Osteoblast (primary cell): Measurements from ENCODE around the gene TMEM106C. TPM values are rescaled to one million over a fixed set of nuclear protein-coding genes. Genes with fewer than 3 reads are reported as not detected.

Experiments
- DNase-seq: peaks from one replicate; pipeline ENCODE4 v3.0.0; 2011; ENCODE audit warnings: low spot score, mixed read lengths; ENCODE audit not compliant: insufficient read length; ENCODE audit errors: missing footprints
- H2AFZ ChIP-seq: 2 replicates; pipeline ENCODE4 v1.6.0; 2011; ENCODE audit warnings: mild to moderate bottlenecking, low read length
- H3K27ac ChIP-seq: 2 replicates; pipeline ENCODE4 v1.5.1; 2011; ENCODE audit warnings: mild to moderate bottlenecking, low read depth, low read length, moderate library complexity
- H3K27me3 ChIP-seq: 2 replicates; pipeline ENCODE4 v1.6.0; 2012; ENCODE audit warnings: mild to moderate bottlenecking, control low read depth, inconsistent platforms, low read length, moderate library complexity; ENCODE audit not compliant: insufficient read depth
- H3K36me3 ChIP-seq: 2 replicates; pipeline ENCODE4 v1.5.1; 2011; ENCODE audit warnings: mild to moderate bottlenecking, low read length, control low read depth, moderate library complexity; ENCODE audit not compliant: insufficient read depth
- H3K4me1 ChIP-seq: 2 replicates; pipeline ENCODE4 v1.5.1; 2011; ENCODE audit warnings: mild to moderate bottlenecking, low read length, control low read depth, moderate library complexity; ENCODE audit not compliant: insufficient read depth
- H3K4me2 ChIP-seq: 2 replicates; pipeline ENCODE4 v1.6.0; 2011; ENCODE audit warnings: mild to moderate bottlenecking, low read length; ENCODE audit not compliant: insufficient read depth
- H3K4me3 ChIP-seq: fragments of 200-600 bp; sonication (generic); 3 replicates; pipeline ENCODE4 v1.5.1; 2012; ENCODE audit warnings: mild to moderate bottlenecking, low read length, inconsistent platforms; ENCODE audit not compliant: insufficient read depth
- H3K79me2 ChIP-seq: 2 replicates; pipeline ENCODE4 v1.6.0; 2012; ENCODE audit warnings: mild to moderate bottlenecking, low read length, control low read depth, inconsistent platforms; ENCODE audit not compliant: insufficient read depth
- H3K9me3 ChIP-seq: 2 replicates; pipeline ENCODE4 v1.5.1; 2011; ENCODE audit warnings: low read depth, low read length, control low read depth
- H4K20me1 ChIP-seq: 2 replicates; pipeline ENCODE4 v1.6.0; 2012; ENCODE audit warnings: mild to moderate bottlenecking, low read length, control low read depth; ENCODE audit not compliant: insufficient read depth
- total RNA-seq: library from RNA; depleted of rRNA; stranded (reverse); fragments of >200 nt; gene quantifications from 2 replicates; pipeline ENCODE4 v1.2.3, GENCODE V29; 2012
- TF ChIP-seq, protein P1 (sequence below): IDR thresholded peaks from 2 replicates; pipeline ENCODE4 v1.5.1; 2011; ENCODE audit warnings: mild to moderate bottlenecking, low read depth, low read length, moderate library complexity; ENCODE audit errors: extremely low read depth

The TMEM106C gene
- total RNA-seq, 1 donor, result 57.5 TPM

DNA sequence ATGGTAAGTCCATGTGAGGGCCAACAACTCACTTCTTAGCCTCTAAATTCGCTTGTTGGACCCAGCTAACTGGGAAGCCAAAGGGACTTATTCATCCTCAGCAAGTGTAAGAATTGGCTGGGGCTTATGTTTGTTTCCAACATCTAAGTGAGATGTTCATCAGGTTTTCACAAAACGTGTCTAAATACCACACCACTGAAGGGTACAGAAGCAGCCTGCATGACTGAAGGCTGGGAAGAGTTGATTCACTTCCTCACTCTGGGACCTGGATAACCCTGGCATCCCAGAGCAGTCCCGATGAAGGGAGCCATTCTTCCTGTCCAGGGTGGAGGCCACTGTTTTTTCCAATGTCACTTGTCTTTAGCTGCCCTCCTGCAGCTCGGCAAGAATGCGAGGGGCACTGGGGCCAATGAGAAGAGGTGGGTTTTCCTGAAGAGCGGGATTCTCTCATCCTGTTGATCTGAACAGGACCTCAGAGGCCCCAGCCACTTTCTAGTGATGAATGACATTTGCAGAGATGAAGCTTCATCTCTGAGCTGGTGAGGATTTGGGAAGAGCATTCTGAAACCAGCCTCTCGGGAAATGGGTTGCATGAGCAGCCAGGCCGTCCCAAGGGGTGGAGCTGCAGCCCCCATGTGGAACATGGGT, 53.1 kb downstream of the TMEM106C start:
- Histone ChIP-seq H4K20me1 (no peaks in the 10 kb centered on the region), H3K9me3 (no peaks in the 10 kb centered on the region), H2AFZ (no peak overlapping the region), H3K4me3 (no peak overlapping the region), H3K27ac (no peak overlapping the region), H3K79me2 (no peaks in the 10 kb centered on the region), H3K36me3 (no peaks in the 10 kb centered on the region), H3K27me3 (peaks cover 81% of the 10 kb centered on the region), H3K4me1 (no peaks in the 10 kb centered on the region), H3K4me2 (no peak overlapping the region)
- TF ChIP-seq, protein P1, sequence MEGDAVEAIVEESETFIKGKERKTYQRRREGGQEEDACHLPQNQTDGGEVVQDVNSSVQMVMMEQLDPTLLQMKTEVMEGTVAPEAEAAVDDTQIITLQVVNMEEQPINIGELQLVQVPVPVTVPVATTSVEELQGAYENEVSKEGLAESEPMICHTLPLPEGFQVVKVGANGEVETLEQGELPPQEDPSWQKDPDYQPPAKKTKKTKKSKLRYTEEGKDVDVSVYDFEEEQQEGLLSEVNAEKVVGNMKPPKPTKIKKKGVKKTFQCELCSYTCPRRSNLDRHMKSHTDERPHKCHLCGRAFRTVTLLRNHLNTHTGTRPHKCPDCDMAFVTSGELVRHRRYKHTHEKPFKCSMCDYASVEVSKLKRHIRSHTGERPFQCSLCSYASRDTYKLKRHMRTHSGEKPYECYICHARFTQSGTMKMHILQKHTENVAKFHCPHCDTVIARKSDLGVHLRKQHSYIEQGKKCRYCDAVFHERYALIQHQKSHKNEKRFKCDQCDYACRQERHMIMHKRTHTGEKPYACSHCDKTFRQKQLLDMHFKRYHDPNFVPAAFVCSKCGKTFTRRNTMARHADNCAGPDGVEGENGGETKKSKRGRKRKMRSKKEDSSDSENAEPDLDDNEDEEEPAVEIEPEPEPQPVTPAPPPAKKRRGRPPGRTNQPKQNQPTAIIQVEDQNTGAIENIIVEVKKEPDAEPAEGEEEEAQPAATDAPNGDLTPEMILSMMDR, result no peak
- DNase-seq, result no peak

DNA sequence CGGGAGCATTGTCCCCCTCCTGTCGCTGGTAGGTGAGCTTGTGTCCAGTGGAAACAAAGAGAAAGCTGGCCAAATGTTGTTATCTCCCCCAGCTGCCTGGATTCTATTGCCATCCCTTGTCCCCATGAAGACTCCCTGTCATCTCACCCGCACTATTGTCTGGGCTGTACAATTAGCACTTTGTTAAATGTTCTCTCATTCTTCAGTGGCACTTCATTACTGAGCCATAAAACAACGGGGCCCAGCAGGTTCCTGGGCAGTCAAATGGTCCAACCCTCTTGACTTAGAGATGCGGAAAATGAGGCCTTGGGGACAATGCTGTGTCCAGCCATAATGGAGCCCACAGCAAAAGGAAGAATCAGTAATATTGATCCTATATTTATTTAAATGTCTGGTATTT, 54.1 kb downstream of the TMEM106C start:
- Histone ChIP-seq H3K36me3 (no peaks in the 10 kb centered on the region), H3K27ac (no peak overlapping the region), H3K79me2 (no peaks in the 10 kb centered on the region), H3K4me2 (no peak overlapping the region), H2AFZ (no peak overlapping the region), H4K20me1 (no peaks in the 10 kb centered on the region), H3K27me3 (peaks cover 81% of the 10 kb centered on the region), H3K9me3 (no peaks in the 10 kb centered on the region), H3K4me3 (no peak overlapping the region), H3K4me1 (no peaks in the 10 kb centered on the region)
- DNase-seq, result no peak
- TF ChIP-seq, protein P1, result no peak

DNA sequence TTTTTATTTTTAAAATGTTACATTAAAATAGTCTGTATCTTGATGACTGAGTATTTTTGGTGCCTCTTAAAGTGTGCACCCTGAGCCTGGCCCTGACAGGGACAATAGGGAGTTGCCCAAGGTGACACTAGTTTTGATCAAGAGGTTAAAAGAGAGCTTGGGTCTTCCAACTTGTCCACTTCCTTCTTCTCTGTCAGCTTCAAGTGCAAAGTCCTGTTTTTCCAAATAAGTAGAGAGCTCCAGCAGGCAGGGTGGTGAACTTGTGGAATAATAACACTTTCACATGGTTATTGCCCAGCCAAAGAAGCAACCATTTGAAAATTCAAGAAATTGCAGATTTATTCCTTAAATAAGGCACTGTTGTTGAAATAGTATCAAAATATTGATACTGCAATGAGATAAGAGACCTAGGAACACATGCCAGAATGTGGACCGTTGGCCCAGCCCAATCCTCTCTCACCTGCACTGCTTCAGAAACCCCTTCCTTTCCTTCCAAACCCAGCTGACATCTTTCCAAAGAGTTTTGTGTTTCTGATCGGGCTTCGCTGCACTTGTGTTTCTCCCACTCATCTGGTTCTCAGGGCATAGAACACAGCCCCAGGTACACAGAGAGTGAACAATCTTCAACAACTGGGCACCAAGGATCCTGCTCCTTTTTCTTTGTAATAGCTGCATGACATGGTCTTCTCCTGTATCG, 54.7 kb downstream of the TMEM106C start:
- no peaks in the 10 kb centered on the region for H3K4me1 ChIP-seq
- H3K27ac ChIP-seq, result no peak overlapping the region
- no peak overlapping the region for H3K4me3 ChIP-seq
- no peaks in the 10 kb centered on the region for H3K79me2 ChIP-seq
- TF ChIP-seq, protein P1, result no peak
- H4K20me1 ChIP-seq, result no peaks in the 10 kb centered on the region
- H2AFZ ChIP-seq, result no peak overlapping the region
- DNase-seq, result no peak
- peaks cover 81% of the 10 kb centered on the region for H3K27me3 ChIP-seq
- no peaks in the 10 kb centered on the region for H3K9me3 ChIP-seq
- no peaks in the 10 kb centered on the region for H3K36me3 ChIP-seq
- H3K4me2 ChIP-seq, result no peak overlapping the region

Other genes with a start within 250 kb of the TMEM106C start
- not detected in 2 replicates for gene ENDOU, start 238.1 kb upstream of the TMEM106C start, total RNA-seq
- gene RAPGEF3, start 204.7 kb upstream of the TMEM106C start, total RNA-seq, result 3.5 and 4.3 TPM in 2 replicates
- 18.0 and 19.2 TPM in 2 replicates for gene SLC48A1, start 190.4 kb upstream of the TMEM106C start, total RNA-seq
- gene HDAC7, start 143.7 kb upstream of the TMEM106C start, total RNA-seq, result 39.8 and 41.3 TPM in 2 replicates
- gene VDR, start 58.6 kb upstream of the TMEM106C start, total RNA-seq, result 30.4 and 32.2 TPM in 2 replicates
- under 0.01 TPM in 2 replicates for gene COL2A1, start 40.9 kb downstream of the TMEM106C start, total RNA-seq
- 23.9 and 27.4 TPM in 2 replicates for gene SENP1, start 142.5 kb downstream of the TMEM106C start, total RNA-seq
- gene PFKM, start 155.8 kb downstream of the TMEM106C start, total RNA-seq, result 64.8 and 81.0 TPM in 2 replicates
- gene ASB8, start 193.9 kb downstream of the TMEM106C start, total RNA-seq, result 35.5 and 35.9 TPM in 2 replicates
- under 0.01 TPM in 1 of 2 replicates, not detected in the other for gene CCDC184, start 220.0 kb downstream of the TMEM106C start, total RNA-seq
- gene OR10AD1, start 239.7 kb downstream of the TMEM106C start, total RNA-seq, result not detected in 2 replicates